HepG2 (cell line): ENCODE measurements around the gene CAMTA2. TPM values are rescaled to one million over a fixed set of nuclear protein-coding genes. Genes with fewer than 3 reads are reported as not detected.
A peak's percentile ranks its signal among the peaks of the same experiment; 100 is the strongest.

Experiments used
- ELF1 ChIP-seq: sonication (generic); formaldehyde crosslinking; IDR thresholded peaks from 2 replicates; pipeline ENCODE4 v1.4.0; 2020; ENCODE audit warnings: missing genetic modification reagents
- FOXK1 ChIP-seq: sonication (generic); formaldehyde crosslinking; IDR thresholded peaks from 2 replicates; pipeline ENCODE4 v1.4.0; 2020; ENCODE audit warnings: low read depth, missing genetic modification reagents, borderline replicate concordance
- HNRNPLL ChIP-seq: fragments of 200-400 bp; formaldehyde crosslinking; IDR thresholded peaks from 2 replicates; pipeline ENCODE4 v1.6.1; 2017; ENCODE audit warnings: mild to moderate bottlenecking, low read depth, low read length; ENCODE audit not compliant: poor library complexity, severe bottlenecking
- HOXA3 ChIP-seq: sonication (generic); formaldehyde crosslinking; IDR thresholded peaks from 2 replicates; pipeline ENCODE4 v1.5.0; 2020; ENCODE audit warnings: missing genetic modification reagents
- KLF12 ChIP-seq: sonication (generic); formaldehyde crosslinking; IDR thresholded peaks from 2 replicates; pipeline ENCODE4 v1.4.0; 2020; ENCODE audit warnings: missing genetic modification reagents, borderline replicate concordance
- MTA1 ChIP-seq: sonication (generic); formaldehyde crosslinking; IDR thresholded peaks from 2 replicates; pipeline ENCODE4 v1.4.0; 2020; ENCODE audit warnings: missing genetic modification reagents, mild to moderate bottlenecking, borderline replicate concordance
- PHF8 ChIP-seq: sonication (generic); formaldehyde crosslinking; IDR thresholded peaks from 2 replicates; pipeline ENCODE4 v1.5.0; 2020; ENCODE audit warnings: missing genetic modification reagents
- RAD21 ChIP-seq: fragments of 450-650 bp; formaldehyde crosslinking; IDR thresholded peaks from 2 replicates; pipeline ENCODE4 v1.5.0; 2020; ENCODE audit warnings: mild to moderate bottlenecking
- RFXAP ChIP-seq: sonication (generic); formaldehyde crosslinking; IDR thresholded peaks from 2 replicates; pipeline ENCODE4 v1.4.0; 2020; ENCODE audit warnings: missing genetic modification reagents, borderline replicate concordance
- YEATS2 ChIP-seq: sonication (generic); formaldehyde crosslinking; IDR thresholded peaks from 2 replicates; pipeline ENCODE4 v1.4.0; 2020; ENCODE audit warnings: missing genetic modification reagents, borderline replicate concordance
- ZBTB21 ChIP-seq: sonication (generic); formaldehyde crosslinking; IDR thresholded peaks from 2 replicates; pipeline ENCODE4 v1.4.0; 2020; ENCODE audit warnings: missing genetic modification reagents
- ZFX ChIP-seq: sonication (generic); formaldehyde crosslinking; IDR thresholded peaks from 2 replicates; pipeline ENCODE4 v1.4.0; 2020; ENCODE audit warnings: mild to moderate bottlenecking, low read depth, missing genetic modification reagents, moderate library complexity
- ZNF225 ChIP-seq: sonication (generic); formaldehyde crosslinking; IDR thresholded peaks from 2 replicates; pipeline ENCODE4 v1.4.0; 2020; ENCODE audit warnings: mild to moderate bottlenecking, missing genetic modification reagents
- ZNF350 ChIP-seq: sonication (generic); formaldehyde crosslinking; IDR thresholded peaks from 2 replicates; pipeline ENCODE4 v1.4.0; 2020; ENCODE audit warnings: mild to moderate bottlenecking, low read depth, missing genetic modification reagents, borderline replicate concordance
- ZNF460 ChIP-seq: sonication (generic); formaldehyde crosslinking; IDR thresholded peaks from 2 replicates; pipeline ENCODE4 v1.5.1; 2020; ENCODE audit warnings: missing genetic modification reagents, mild to moderate bottlenecking, borderline replicate concordance
- ZNF501 ChIP-seq: sonication (generic); formaldehyde crosslinking; IDR thresholded peaks from 2 replicates; pipeline ENCODE4 v1.5.1; 2020; ENCODE audit warnings: mild to moderate bottlenecking, moderate library complexity, missing genetic modification reagents
- ZNF768 ChIP-seq: sonication (generic); formaldehyde crosslinking; IDR thresholded peaks from 2 replicates; pipeline ENCODE4 v1.4.0; 2020; ENCODE audit warnings: missing genetic modification reagents
- ZNF782 ChIP-seq: sonication (generic); formaldehyde crosslinking; IDR thresholded peaks from 2 replicates; pipeline ENCODE4 v1.4.0; 2020; ENCODE audit warnings: missing genetic modification reagents, mild to moderate bottlenecking, borderline replicate concordance
- ZNF816 ChIP-seq: sonication (generic); formaldehyde crosslinking; IDR thresholded peaks from 2 replicates; pipeline ENCODE4 v1.8.0; 2022; ENCODE audit warnings: missing genetic modification reagents, mild to moderate bottlenecking, borderline replicate concordance
- ZNF850 ChIP-seq: sonication (generic); formaldehyde crosslinking; conservative IDR thresholded peaks from 2 replicates; pipeline ENCODE4 v1.9.0; 2021; ENCODE audit warnings: mild to moderate bottlenecking, missing genetic modification reagents
- polyA plus RNA-seq, 8 experiments: library from polyadenylated mRNA; depleted of rRNA in 3 of 8; stranded (reverse) in 7 of 8; unstranded in 1 of 8; fragments of >200 nt; fragmentation: Illumina TruSeq in 4 of 8; extraction: Trizol in 4 of 8; gene quantifications; 2 replicates each; pipeline versions ENCODE4 v1.2.1 to v1.2.3, GENCODE V29; 2011 to 2016; ENCODE audit warnings: low read depth in 4 of 8, missing spikeins in 1 of 8, mixed read lengths in 1 of 8; ENCODE audit not compliant: insufficient read depth in 1 of 8
- total RNA-seq, 5 experiments: library from RNA; depleted of rRNA; stranded (reverse); fragments of >200 nt; fragmentation: Illumina TruSeq; extraction: Trizol; gene quantifications; 2 replicates each; pipeline ENCODE4 v1.2.3, GENCODE V29; 2016; ENCODE audit warnings: low read depth in 1 of 5
- TF ChIP-seq, protein P1 (sequence below): IDR thresholded peaks from 2 replicates; pipeline ENCODE4 v1.6.1; 2016; ENCODE audit warnings: missing compliant biosample characterization, missing genetic modification reagents, borderline replicate concordance
- TF ChIP-seq, protein P2 (sequence below): sonication (generic); formaldehyde crosslinking; IDR thresholded peaks from 2 replicates; pipeline ENCODE4 v1.9.0; 2021; ENCODE audit warnings: missing genetic modification reagents, borderline replicate concordance
- TF ChIP-seq, protein P3 (sequence below): sonication (generic); formaldehyde crosslinking; IDR thresholded peaks from 2 replicates; pipeline ENCODE4 v1.5.1; 2020; ENCODE audit warnings: mild to moderate bottlenecking, moderate library complexity, missing genetic modification reagents
- TF ChIP-seq, protein P4 (sequence below): sonication (generic); formaldehyde crosslinking; IDR thresholded peaks from 2 replicates; pipeline ENCODE4 v1.4.0; 2020; ENCODE audit warnings: missing genetic modification reagents

The CAMTA2 gene
- total and polyA plus RNA-seq, 2 of the 13 experiments (the other 11 are each of a cell fraction or from before 2014, with no cell fraction given) = 4.1 to 7.1 TPM

DNA sequence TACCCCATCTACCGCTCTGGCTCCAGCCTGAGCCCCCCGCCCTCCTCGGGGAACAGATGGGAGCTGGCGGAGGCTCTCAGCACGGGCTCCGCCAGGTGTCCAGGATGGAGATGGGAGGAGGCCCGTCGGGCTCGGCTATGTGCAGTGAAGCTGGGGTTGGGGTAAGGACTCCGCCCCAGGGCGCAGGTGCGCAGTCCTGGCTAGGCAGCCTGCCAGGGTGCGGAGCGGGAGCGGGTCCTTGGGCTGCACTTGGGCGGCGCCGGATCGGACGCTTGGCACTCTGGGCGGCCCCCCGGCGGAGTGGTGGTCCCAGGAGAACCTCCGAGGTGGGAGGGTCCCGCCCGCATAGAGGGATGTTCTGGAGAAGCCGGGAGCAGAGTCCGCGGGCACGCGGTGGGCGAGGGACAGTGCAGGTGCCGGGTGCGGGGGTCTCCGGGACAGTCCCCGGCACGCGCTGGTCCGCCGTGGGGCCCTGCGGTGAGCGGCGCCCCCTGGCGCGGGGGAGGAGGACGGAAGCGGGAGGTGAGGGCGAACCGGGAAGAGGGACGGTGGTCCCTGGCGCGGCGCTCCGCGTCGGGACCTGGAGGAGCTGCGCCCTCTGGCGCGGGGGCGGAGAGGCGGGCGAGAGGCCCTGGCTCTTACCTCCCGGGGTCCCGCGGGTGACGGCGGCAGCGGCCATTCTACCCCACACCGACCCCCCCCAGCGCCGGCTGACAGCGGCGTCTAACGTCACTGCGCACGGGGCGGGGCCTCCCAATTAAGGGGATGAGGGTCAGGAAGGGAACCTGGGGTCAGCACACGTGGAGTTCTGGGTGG lies at the start of gene CAMTA2 (continued):
- TF ChIP-seq, protein P1, sequence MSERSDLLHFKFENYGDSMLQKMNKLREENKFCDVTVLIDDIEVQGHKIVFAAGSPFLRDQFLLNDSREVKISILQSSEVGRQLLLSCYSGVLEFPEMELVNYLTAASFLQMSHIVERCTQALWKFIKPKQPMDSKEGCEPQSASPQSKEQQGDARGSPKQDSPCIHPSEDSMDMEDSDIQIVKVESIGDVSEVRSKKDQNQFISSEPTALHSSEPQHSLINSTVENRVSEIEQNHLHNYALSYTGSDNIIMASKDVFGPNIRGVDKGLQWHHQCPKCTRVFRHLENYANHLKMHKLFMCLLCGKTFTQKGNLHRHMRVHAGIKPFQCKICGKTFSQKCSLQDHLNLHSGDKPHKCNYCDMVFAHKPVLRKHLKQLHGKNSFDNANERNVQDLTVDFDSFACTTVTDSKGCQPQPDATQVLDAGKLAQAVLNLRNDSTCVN (CRISPR knock-in tag) = peak; percentile 61; the same call in 1 of the 2 replicates
- peak; percentile 72; the same call in 1 of the 2 replicates for TF ChIP-seq FOXK1 (CRISPR knock-in tag)
- peak; percentile 23; the same call in 1 of the 2 replicates for TF ChIP-seq MTA1 (CRISPR knock-in tag)
- peak; percentile 53; the same call in 1 of the 2 replicates for TF ChIP-seq RFXAP (CRISPR knock-in tag)
- peak; percentile 88; the same call in 1 of the 2 replicates for TF ChIP-seq KLF12 (CRISPR knock-in tag)
- TF ChIP-seq, protein P2, sequence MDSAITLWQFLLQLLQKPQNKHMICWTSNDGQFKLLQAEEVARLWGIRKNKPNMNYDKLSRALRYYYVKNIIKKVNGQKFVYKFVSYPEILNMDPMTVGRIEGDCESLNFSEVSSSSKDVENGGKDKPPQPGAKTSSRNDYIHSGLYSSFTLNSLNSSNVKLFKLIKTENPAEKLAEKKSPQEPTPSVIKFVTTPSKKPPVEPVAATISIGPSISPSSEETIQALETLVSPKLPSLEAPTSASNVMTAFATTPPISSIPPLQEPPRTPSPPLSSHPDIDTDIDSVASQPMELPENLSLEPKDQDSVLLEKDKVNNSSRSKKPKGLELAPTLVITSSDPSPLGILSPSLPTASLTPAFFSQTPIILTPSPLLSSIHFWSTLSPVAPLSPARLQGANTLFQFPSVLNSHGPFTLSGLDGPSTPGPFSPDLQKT (CRISPR knock-in tag) = no peak
- TF ChIP-seq ZBTB21 (CRISPR knock-in tag) = peak; percentile 79
- TF ChIP-seq ZNF816 = peak; percentile 84; the same call in 1 of the 2 replicates
- TF ChIP-seq ZNF782 (CRISPR knock-in tag) = peak; percentile 30; the same call in 1 of the 2 replicates
- TF ChIP-seq ZFX (CRISPR knock-in tag) = peak; percentile 78
- TF ChIP-seq HOXA3 (CRISPR knock-in tag) = peak; percentile 87
- TF ChIP-seq PHF8 = peak; percentile 69; the same call in 1 of the 2 replicates
- TF ChIP-seq HNRNPLL = peak; percentile 39
- TF ChIP-seq, protein P3, sequence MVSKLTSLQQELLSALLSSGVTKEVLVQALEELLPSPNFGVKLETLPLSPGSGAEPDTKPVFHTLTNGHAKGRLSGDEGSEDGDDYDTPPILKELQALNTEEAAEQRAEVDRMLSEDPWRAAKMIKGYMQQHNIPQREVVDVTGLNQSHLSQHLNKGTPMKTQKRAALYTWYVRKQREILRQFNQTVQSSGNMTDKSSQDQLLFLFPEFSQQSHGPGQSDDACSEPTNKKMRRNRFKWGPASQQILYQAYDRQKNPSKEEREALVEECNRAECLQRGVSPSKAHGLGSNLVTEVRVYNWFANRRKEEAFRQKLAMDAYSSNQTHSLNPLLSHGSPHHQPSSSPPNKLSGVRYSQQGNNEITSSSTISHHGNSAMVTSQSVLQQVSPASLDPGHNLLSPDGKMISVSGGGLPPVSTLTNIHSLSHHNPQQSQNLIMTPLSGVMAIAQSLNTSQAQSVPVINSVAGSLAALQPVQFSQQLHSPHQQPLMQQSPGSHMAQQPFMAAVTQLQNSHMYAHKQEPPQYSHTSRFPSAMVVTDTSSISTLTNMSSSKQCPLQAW (CRISPR knock-in tag) = peak; percentile 36; the same call in 1 of the 2 replicates
- TF ChIP-seq ZNF350 (CRISPR knock-in tag) = no peak
- peak; percentile 58; the same call in 1 of the 2 replicates for TF ChIP-seq YEATS2
- TF ChIP-seq, protein P4, sequence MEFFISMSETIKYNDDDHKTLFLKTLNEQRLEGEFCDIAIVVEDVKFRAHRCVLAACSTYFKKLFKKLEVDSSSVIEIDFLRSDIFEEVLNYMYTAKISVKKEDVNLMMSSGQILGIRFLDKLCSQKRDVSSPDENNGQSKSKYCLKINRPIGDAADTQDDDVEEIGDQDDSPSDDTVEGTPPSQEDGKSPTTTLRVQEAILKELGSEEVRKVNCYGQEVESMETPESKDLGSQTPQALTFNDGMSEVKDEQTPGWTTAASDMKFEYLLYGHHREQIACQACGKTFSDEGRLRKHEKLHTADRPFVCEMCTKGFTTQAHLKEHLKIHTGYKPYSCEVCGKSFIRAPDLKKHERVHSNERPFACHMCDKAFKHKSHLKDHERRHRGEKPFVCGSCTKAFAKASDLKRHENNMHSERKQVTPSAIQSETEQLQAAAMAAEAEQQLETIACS (CRISPR knock-in tag) = peak; percentile 63
- peak; percentile 56; the same call in 1 of the 2 replicates for TF ChIP-seq ZNF768 (CRISPR knock-in tag)
- TF ChIP-seq ZNF850 (CRISPR knock-in tag) = peak; percentile 91; the same call in 1 of the 2 replicates
- peak; percentile 64 for TF ChIP-seq ZNF460 (CRISPR knock-in tag)
- TF ChIP-seq ZNF501 (CRISPR knock-in tag) = peak; percentile 81
- peak; percentile 56 for TF ChIP-seq ELF1 (CRISPR knock-in tag)
- no peak; the same call in 1 of the 2 replicates for TF ChIP-seq ZNF225 (CRISPR knock-in tag)
- TF ChIP-seq RAD21 = peak; percentile 85
